ENCODE measurements around the gene METTL14.

The METTL14 gene

GRCh38 chr4:118757761-118758251 is 72.6 kb downstream of the METTL14 start:
- no peak overlapping the region for H3K4me3 ChIP-seq (ENCODE audit: low read length)
- no peak for TF ChIP-seq CTCF (conservative IDR thresholded peaks at IDR 0.05; ENCODE audit: low read depth, low read length)
- DNase-seq (ENCODE audit: low read depth) = no peak

GRCh38 chr4:118758293-118758692 is 73.1 kb downstream of the METTL14 start:
- no peak for TF ChIP-seq CTCF (conservative IDR thresholded peaks at IDR 0.05; ENCODE audit: low read depth, low read length)
- no peak overlapping the region for H3K4me3 ChIP-seq (ENCODE audit: low read length)
- DNase-seq (ENCODE audit: low read depth) = no peak

- H3K4me3 ChIP-seq (ENCODE audit: low read length) = no peak overlapping the region
- DNase-seq (ENCODE audit: low read depth) = no peak
- TF ChIP-seq CTCF (conservative IDR thresholded peaks at IDR 0.05; ENCODE audit: low read depth, low read length) = no peak
Measured at GRCh38 chr4:118759481-118759880, 74.3 kb downstream of the METTL14 start.

- no peak for TF ChIP-seq CTCF (conservative IDR thresholded peaks at IDR 0.05; ENCODE audit: low read depth, low read length)
- no peak overlapping the region for H3K4me3 ChIP-seq (ENCODE audit: low read length)
- DNase-seq (ENCODE audit: low read depth) = no peak
Measured at GRCh38 chr4:118760092-118760491, 74.9 kb downstream of the METTL14 start.

- no peak overlapping the region for H3K4me3 ChIP-seq (ENCODE audit: low read length)
- DNase-seq (ENCODE audit: low read depth) = no peak
- TF ChIP-seq CTCF (conservative IDR thresholded peaks at IDR 0.05; ENCODE audit: low read depth, low read length) = no peak
Measured at GRCh38 chr4:118760493-118760892, 75.3 kb downstream of the METTL14 start.

GRCh38 chr4:118761397-118762016 is 76.3 kb downstream of the METTL14 start:
- TF ChIP-seq CTCF (conservative IDR thresholded peaks at IDR 0.05; ENCODE audit: low read depth, low read length) = no peak
- no peak overlapping the region for H3K4me3 ChIP-seq (ENCODE audit: low read length)
- DNase-seq (ENCODE audit: low read depth) = no peak

GRCh38 chr4:118762155-118762554 is 77.0 kb downstream of the METTL14 start:
- no peak for DNase-seq (ENCODE audit: low read depth)
- no peak overlapping the region for H3K4me3 ChIP-seq (ENCODE audit: low read length)
- no peak for TF ChIP-seq CTCF (conservative IDR thresholded peaks at IDR 0.05; ENCODE audit: low read depth, low read length)
